GM12865 (cell line): ENCODE results near the gene GH2.

Experiments
- DNase-seq: peaks from one replicate; pipeline ENCODE4 v3.0.0; 2010; ENCODE audit warnings: low read depth
- H3K4me3 ChIP-seq: 2 replicates; pipeline ENCODE4 v1.5.1; 2011; ENCODE audit warnings: mild to moderate bottlenecking, low read depth, low read length, control low read depth
- CTCF ChIP-seq: IDR thresholded peaks from 2 replicates; pipeline ENCODE4 v1.5.1; 2011; ENCODE audit warnings: low read length, control low read depth, low read depth, inconsistent platforms; ENCODE audit not compliant: insufficient read depth; ENCODE audit errors: missing control alignments

The GH2 gene

DNA sequence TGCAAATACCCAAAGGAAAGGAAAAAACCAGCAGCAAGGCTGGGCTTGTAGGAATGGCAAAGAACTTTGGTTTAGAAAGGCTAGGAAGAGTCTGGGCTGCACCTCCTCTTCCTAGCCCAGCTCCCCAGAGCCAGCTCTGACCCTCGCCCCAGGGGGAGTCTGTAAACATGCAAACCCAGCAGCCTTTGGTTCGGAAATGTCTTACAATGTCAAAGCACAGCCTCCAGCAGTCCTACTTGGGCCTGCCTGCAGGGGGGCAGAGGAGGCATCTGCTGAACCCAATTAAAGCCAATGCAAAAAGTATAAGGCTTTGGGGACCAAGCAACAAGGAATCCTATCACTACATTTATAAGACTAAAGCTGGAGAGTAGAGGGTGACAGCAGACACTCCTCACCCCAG is 49.3 kb downstream of the GH2 start:
- no peak overlapping the region for H3K4me3 ChIP-seq
- no peak for DNase-seq
- no peak for TF ChIP-seq CTCF

DNA sequence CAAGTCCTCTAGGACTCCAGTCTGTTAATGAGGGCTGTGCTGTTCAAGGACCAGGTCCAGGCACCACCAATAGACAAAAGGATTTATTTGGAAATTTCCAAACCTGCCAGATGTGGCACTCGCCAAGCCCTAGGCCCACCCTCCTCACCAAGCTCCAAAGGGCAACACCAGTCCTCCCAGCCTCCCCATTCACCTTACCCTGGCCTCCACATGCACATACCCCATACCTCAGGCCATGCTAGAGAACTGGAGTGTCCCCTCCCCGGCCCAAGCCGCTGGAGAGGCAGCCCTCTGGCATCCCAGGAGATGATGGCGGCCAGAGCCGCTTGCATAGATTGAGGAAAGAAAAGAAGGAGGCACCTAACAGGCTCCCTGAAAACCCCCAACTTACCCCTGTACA is 49.7 kb downstream of the GH2 start:
- no peak for TF ChIP-seq CTCF
- DNase-seq: no peak
- no peak overlapping the region for H3K4me3 ChIP-seq

DNA sequence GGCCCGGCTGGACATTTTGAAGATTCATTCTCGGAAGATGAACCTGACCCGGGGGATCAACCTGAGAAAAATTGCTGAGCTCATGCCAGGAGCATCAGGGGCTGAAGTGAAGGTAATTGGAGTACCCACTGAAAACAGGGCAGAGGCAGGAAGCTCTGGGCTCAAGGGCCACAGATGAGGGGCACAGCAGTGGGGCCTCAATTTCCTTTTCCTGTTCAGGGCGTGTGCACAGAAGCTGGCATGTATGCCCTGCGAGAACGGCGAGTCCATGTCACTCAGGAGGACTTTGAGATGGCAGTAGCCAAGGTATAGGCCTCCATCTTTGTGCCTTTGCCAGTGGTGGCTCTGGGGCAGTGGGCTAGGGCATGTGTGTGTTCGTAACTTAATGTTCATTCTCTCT is 50.2 kb downstream of the GH2 start:
- no peak for DNase-seq
- TF ChIP-seq CTCF: no peak
- H3K4me3 ChIP-seq: no peak overlapping the region

- TF ChIP-seq CTCF: no peak
- no peak overlapping the region for H3K4me3 ChIP-seq
- DNase-seq: no peak
Observed at GRCh38 chr17:63830904-63831491, 50.7 kb downstream of the GH2 start.

DNA sequence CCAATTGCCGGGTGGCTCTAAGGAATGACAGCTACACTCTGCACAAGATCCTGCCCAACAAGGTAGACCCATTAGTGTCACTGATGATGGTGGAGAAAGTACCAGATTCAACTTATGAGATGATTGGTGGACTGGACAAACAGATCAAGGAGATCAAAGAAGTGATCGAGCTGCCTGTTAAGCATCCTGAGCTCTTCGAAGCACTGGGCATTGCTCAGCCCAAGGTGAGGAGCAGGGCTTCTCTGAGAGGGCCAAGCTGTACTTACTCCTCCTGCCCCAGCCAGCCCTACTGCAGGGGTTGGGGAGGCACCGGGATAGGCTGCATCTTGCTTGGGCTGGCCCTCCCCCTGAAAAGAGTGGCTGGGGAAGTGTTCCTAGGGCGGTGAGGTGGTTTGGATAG is 51.5 kb downstream of the GH2 start:
- no peak for DNase-seq
- TF ChIP-seq CTCF: no peak
- no peak overlapping the region for H3K4me3 ChIP-seq
